SIG-M5 (cell line): Measurements from ENCODE around the gene EPB41.
"Not testable (repeated sequence)": the region's sequence is repeated elsewhere in the genome, so short reads cannot be mapped to it uniquely, and the experiment has no call there.

ENCODE experiments used
- DNase-seq: peaks from one replicate; lab custom pipeline; 2025; lab: John Stamatoyannopoulos, UW

Gene EPB41

GRCh38 chr1:29052941-29053340, 138.6 kb downstream of the EPB41 start:
- no peak for DNase-seq

GRCh38 chr1:29055160-29055559, 140.8 kb downstream of the EPB41 start:
- DNase-seq = no peak

DNA sequence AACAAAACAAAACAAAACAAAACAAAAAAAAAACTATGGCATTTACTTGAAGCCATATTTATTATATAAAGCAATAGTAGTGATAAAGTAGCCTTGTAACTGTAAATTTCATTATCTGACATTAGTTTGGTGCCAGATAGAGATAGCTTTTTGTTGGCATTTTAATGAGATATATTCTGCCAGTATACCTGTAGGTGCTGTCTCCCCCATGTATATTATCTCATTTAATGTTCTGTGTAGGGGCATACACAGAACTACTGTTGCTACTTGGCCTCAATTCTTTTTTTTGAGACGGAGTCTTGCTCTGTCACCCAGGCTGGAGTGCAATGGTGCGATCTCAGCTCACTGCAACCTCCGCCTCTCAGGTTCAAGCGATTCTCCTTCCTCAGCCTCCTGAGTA, 141.9 kb downstream of the EPB41 start:
- DNase-seq = no peak

DNA sequence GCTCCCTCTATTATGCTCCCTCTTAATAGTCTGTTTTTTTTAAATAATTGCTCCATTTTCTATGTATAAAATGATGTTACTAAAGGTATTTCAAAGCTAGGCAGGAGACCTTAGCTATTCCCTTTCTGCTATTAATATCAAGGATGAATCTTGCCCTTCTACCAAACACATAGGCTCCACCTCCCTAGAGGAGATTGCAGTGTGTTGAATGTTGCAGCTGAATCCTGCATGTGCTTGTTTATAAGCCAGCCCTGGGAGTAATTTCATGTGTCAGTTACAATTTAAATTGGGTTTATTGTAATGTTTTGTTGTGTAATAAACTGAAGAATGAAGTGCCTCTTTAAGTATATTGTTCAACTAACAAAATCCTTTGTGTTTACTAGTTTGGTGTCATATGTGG, 143.3 kb downstream of the EPB41 start:
- DNase-seq = no peak

DNA sequence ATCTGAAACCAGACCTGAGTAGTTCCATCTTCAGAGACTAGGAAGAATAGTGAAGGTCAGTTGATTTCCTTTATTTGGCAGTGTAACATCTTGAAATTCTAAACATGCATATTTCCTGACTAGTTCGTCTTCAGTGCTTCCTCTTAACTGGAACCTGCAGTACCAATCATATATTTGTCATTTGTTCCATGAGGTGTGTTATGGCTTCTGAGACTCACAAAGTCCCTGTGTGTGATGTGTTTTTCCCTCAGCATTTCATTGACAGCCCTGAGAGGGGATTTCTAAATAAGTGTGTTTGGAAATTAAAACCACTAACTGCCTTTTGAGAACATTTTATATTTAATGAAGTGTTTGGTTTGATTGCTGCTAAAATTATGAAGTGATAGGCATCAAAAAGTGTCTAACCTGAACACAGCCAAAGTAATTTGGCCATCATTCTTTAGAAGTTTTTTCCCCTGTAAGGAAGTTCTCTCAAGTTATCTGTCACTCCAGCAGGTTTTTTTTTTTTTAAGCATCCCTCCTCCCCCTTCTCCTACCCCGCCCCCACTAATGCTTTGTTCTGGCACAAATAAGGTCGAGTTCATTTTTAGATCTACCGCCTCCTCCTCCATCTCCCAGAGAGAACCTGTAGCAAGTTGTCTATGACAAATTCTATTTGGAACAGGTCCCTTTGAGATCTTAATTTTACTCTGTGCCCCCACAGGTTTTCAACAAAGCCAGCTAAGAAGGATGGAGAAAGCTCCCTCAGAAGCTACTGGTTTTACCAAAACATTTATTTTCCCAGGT, 148.0 kb downstream of the EPB41 start:
- DNase-seq = no peak

- no peak for DNase-seq
These were observed 149.7 kb downstream of the EPB41 start for GRCh38 chr1:29064064-29064463.

- DNase-seq = no peak
These were observed 162.8 kb downstream of the EPB41 start for GRCh38 chr1:29077155-29077554.

DNA sequence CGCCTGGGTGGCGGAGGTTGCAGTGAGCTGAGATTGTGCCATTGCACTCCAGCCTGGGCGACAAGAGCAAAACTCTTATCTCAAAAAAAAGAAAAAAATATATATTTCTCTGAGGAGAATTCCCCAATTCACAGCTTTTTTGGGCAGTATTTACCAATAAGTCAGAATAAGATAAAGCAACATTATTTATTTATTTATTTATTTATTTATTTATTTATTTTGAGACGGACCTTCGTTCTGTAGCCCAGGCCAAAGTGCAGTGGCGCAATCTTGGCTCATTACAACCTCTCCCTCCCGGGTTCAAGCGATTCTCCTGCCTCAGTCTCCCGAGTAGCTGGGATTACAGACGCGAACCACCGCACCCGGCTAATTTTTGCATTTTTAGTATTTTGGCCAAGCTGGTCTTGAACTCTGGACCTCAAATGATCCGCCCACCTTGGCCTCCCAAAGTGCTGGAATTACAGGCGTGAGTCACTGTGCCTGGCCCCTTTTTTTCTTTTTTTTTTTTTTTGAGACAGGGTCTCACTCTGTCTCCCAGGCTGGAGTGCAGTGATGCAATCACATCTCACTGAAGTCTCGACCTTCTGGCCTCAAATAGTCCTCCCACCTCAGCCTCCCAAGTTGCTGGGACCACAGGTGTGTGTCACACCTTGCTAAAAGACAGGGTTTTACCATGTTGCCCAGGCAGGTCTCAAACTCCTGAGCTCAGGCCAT, 165.7 kb downstream of the EPB41 start:
- DNase-seq = not testable (repeated sequence)

GRCh38 chr1:29081201-29081600, 166.8 kb downstream of the EPB41 start:
- DNase-seq = no peak

- DNase-seq = no peak
These were observed 168.2 kb downstream of the EPB41 start for GRCh38 chr1:29082519-29082918.

DNA sequence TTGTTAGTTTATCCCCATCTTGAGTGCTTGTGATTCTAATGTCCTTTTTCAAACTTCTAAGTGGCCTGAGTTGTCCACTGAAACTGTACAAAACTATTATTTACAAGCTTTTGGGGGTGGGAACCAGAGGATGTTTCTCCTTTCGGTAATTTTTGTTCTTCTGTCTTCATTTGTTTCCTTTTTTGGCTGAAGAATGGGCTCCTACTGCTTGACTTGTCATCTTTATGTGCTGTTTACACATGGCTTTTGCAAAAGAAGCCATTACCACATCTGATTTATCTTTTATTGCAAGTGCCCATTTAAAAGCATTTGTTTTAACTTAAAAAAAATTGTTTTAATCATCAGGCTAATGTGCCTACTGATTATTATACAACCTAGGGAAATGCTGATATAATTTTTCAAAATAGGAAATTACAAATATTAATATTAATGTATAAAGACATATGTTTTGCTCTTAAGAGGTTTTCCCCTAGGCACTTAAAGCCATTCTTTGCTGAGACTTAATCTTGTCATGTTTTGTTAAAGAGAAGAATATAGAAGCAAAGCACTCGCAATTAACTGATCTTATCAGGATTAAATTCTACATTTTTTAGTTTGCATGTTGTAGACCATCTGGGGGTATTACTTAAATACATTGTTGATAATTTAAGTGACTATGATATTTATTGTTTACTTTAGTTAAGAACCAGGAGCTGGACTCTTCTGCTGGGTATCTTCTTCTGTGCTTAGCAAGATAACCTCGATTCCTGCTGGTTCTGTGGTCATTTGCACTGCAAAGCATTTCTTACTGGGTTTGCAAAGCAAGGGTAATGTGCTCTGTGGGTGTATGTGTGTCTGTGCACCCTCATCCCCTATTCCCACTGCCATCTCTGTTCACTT, 169.2 kb downstream of the EPB41 start:
- DNase-seq = no peak

DNA sequence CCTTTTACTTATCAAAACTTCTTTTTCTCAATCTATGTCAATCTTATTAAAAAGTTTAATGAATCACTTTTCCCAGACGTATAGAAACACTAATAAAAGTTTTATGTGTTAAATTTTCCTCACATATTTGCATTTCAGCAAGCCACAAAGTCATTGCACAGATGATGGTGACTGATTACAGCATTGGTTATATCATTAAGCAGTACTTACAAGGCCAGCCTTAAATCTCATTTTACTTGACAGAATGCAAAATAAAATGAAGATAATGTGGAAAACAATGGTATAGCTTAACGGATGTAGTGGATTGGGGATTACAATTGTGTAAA, 169.8 kb downstream of the EPB41 start:
- DNase-seq = no peak

- no peak for DNase-seq
These were observed 176.7 kb downstream of the EPB41 start for GRCh38 chr1:29090937-29091618.

DNA sequence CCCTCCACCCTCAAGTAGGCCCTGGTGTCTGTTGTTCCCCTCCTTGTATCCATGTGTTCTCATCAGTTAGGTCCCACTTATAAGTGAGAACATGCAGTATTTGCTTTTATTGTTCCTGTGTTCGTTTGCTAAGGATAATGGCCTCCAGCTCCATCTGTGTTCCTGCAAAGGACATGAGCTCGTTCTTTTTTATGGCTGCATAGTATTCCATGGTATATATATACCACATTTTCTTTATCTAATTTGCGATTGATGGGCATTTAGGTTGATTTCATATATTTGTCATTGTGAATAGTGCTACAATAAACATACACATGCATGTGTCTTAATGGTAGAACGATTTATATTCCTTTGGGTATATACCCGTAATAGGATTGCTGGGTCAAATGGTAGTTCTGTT, 178.3 kb downstream of the EPB41 start:
- DNase-seq = not testable (repeated sequence)

- no peak for DNase-seq
These were observed 180.1 kb downstream of the EPB41 start for GRCh38 chr1:29094433-29094832.

- DNase-seq = no peak
These were observed 180.6 kb downstream of the EPB41 start for GRCh38 chr1:29094954-29095353.

DNA sequence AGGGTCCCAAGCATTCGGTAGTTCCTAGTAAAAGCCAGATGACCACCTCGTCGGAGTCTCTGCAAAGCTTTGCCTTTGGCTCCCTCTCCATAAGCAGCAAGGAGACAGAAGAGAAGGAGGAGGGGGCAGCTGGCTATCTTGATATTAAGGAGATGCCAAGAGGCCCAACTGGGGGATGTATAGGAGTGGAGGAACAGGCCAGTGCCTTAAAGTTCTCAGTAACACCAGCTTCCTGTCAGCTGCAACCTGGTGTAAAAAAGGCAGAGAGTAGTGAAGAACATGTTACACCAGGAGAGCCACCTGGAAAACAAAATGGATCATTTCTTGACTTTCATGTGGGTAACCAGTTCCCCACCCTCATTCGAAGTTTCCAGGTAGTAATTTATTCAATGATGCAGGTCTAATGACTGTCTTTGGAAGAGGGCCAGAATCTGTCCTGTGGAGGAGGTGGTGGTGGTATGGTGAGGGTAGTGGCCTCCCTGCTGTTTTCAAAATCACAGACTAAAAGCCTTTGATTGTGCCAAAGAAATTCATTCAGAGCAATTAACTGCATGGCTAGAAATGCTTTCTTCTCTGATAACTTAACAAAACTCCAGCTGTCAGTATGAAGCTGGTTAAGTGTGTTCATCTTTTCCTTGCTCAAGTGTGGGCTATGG, 182.0 kb downstream of the EPB41 start:
- no peak for DNase-seq

GRCh38 chr1:29099286-29099685, 184.9 kb downstream of the EPB41 start:
- no peak for DNase-seq

DNA sequence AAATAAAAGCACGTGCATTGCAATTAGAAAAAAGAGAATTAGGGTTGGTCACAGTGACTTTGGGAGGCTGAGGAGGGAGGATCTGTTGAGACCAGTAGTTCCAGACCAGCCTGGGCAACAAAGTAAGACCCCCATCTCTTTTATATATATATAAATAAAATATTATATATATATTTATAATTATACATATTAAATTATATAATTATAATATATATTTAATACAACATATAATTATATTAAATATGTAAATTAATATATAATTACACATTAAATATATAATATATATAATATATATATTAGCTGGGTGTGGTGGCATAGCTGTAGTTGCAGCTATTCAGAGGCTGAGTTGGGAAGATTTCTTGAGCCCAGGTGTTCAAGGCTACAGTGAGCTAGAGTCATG, 186.1 kb downstream of the EPB41 start:
- DNase-seq = no peak

DNA sequence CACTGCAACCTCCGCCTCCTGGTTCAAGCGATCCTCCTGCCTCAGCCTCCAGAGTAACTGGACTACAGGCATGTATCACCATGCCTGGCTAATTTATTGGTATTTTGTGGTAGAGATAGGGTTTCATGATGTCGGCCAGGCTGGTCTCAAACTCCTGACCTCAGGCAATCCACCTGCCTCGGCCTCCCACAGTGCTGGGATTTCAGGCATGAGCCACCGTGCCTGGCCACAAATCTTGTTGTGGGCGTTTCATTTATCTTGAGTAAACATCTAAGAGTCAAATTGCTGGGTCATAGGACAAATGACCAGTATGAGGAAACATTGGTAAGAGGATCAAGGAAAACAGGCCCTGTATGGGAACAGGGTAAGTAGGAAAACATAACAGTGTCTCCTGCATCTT, 191.5 kb downstream of the EPB41 start:
- no peak for DNase-seq

GRCh38 chr1:29108041-29108440, 193.7 kb downstream of the EPB41 start:
- not testable (repeated sequence) for DNase-seq
